Testis (tissue), 2 donors: ENCODE data around the gene CCDC30.

Source experiments
- POLR2A ChIP-seq: fragments of 450-650 bp; IDR thresholded peaks from one replicate; pipeline ENCODE4 v1.6.1; 2017; ENCODE audit warnings: antibody characterized with exemption, mild to moderate bottlenecking, moderate library complexity
- TF ChIP-seq, protein P1 (sequence below), 3 experiments: fragments of 450-650 bp in 2 of 3; fragments of 200-600 bp in 1 of 3; sonication (generic) in 1 of 3; IDR thresholded peaks; one replicate each; pipeline ENCODE4 v1.5.1; 2016 to 2019; ENCODE audit warnings: antibody characterized with exemption in 3 of 3, mild to moderate bottlenecking in 2 of 3, moderate library complexity in 1 of 3

DNA sequence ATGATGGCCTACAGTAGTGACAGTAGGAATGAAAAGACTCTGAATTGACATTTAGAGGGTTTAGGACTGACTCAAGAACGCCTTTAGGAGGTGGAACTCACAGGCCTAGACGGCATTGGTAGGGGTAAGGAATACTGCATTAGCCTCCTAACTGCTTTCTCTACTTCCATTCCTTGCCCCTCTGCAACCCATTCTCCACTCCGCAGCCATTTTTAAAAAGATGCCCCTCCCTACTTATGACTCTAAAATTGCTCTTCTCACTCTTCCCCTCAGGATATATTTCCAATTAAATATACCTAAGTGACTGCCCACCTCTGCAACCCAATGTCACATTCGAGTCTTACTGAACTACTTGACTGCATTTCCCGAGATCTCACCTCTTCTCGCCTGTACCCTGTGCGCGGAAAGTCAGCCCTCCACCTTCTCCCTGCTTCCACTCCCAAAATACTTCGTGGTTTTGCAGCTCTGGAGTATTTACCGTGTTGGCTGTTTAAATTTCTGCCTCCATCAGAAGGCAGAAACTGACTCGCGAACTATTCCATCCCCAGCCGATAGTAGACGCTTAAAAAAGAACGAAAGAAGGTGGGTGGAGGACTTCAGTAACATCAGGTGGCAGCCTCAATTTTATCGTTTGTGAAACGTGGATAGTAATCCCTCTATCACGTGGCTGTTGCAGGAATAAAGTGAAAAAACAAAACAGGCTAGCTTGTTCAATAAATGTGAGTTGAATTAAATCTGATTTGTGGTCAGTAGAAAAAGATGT is 218.0 kb downstream of the CCDC30 start:
- TF ChIP-seq, protein P1, sequence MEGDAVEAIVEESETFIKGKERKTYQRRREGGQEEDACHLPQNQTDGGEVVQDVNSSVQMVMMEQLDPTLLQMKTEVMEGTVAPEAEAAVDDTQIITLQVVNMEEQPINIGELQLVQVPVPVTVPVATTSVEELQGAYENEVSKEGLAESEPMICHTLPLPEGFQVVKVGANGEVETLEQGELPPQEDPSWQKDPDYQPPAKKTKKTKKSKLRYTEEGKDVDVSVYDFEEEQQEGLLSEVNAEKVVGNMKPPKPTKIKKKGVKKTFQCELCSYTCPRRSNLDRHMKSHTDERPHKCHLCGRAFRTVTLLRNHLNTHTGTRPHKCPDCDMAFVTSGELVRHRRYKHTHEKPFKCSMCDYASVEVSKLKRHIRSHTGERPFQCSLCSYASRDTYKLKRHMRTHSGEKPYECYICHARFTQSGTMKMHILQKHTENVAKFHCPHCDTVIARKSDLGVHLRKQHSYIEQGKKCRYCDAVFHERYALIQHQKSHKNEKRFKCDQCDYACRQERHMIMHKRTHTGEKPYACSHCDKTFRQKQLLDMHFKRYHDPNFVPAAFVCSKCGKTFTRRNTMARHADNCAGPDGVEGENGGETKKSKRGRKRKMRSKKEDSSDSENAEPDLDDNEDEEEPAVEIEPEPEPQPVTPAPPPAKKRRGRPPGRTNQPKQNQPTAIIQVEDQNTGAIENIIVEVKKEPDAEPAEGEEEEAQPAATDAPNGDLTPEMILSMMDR (IDR thresholded peaks at IDR 0.05): no peak
- no peak for TF ChIP-seq POLR2A
